HL-60 (cell line): ENCODE data around the gene SDCBP2.

Source experiments
- POLR2AphosphoS5 ChIP-seq: IDR thresholded peaks from 2 replicates; pipeline ENCODE4 v1.6.1; 2012; ENCODE audit warnings: low read depth
- TF ChIP-seq, protein P1 (sequence below): IDR thresholded peaks from one replicate; pipeline ENCODE4 v1.5.1; 2011; ENCODE audit warnings: low read length, control low read depth, inconsistent platforms; ENCODE audit not compliant: insufficient read depth

DNA sequence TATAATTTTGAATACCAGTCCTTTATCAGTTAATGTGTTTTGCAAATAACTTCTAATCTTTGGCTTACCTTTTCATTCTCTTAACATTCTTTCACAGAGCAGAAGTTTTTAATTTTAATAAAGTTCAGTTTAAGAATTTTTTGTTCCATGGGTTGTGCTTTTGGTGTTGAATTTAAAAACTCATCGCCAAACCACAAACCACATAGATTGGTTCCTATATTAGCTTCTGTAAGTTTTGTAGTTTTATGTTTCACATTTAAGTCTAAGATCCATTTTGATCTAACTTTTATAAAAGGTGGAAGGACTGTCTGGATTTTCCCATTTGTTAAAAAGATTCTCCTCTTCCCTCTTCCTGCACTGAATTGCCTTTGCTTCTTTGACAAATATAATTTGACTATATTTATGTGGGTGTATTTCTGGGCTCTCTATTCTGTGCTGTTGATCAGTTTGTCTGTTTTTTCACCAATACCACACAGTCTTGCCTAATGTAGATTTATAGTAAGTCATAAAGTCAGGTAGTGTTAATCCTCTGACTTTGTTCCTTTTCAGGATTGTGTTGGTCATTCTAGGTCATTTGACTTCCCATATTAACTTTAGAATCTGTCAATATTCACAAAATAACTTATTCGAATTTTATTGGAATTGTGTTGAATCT, 17.5 kb upstream of the SDCBP2 start:
- TF ChIP-seq, protein P1, sequence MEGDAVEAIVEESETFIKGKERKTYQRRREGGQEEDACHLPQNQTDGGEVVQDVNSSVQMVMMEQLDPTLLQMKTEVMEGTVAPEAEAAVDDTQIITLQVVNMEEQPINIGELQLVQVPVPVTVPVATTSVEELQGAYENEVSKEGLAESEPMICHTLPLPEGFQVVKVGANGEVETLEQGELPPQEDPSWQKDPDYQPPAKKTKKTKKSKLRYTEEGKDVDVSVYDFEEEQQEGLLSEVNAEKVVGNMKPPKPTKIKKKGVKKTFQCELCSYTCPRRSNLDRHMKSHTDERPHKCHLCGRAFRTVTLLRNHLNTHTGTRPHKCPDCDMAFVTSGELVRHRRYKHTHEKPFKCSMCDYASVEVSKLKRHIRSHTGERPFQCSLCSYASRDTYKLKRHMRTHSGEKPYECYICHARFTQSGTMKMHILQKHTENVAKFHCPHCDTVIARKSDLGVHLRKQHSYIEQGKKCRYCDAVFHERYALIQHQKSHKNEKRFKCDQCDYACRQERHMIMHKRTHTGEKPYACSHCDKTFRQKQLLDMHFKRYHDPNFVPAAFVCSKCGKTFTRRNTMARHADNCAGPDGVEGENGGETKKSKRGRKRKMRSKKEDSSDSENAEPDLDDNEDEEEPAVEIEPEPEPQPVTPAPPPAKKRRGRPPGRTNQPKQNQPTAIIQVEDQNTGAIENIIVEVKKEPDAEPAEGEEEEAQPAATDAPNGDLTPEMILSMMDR = no peak
- TF ChIP-seq POLR2AphosphoS5 = no peak
